CD4-positive, CD25-positive, alpha-beta regulatory T cell (primary cell): ENCODE results near the gene GABBR1. TPM values are rescaled to one million over a fixed set of nuclear protein-coding genes. Genes with fewer than 3 reads are reported as not detected.

ENCODE experiments used
- ATAC-seq, 2 donors: fragments of 150-1000 bp; cut with Tn5 transposase; one replicate each; pipeline ENCODE4 v1.10.0; 2021; ENCODE audit warnings: low read depth in 2 of 2, moderate number of reproducible peaks in 2 of 2, moderate library complexity in 1 of 2
- DNase-seq, 3 donors: peaks; one replicate each; pipeline versions ENCODE4 v3.0.0 to v3.0.0-alpha.2; 2012 to 2022; ENCODE audit warnings: mixed read lengths in 1 of 3
- H3K27ac ChIP-seq: one replicate; pipeline ENCODE4 v1.7.0; 2013; ENCODE audit warnings: mild to moderate bottlenecking, low read length; ENCODE audit not compliant: insufficient read depth, poor library complexity, severe bottlenecking
- H3K27me3 ChIP-seq: one replicate; pipeline ENCODE4 v1.7.0; 2013; ENCODE audit warnings: low read length; ENCODE audit not compliant: control insufficient read depth, insufficient read depth
- H3K36me3 ChIP-seq: one replicate; pipeline ENCODE4 v1.7.0; 2013; ENCODE audit warnings: mild to moderate bottlenecking, low read length, moderate library complexity; ENCODE audit not compliant: control insufficient read depth, insufficient read depth
- H3K4me1 ChIP-seq: 2 replicates; pipeline ENCODE4 v1.7.0; 2013; ENCODE audit warnings: mild to moderate bottlenecking, low read length; ENCODE audit not compliant: insufficient read depth, control insufficient read depth, poor library complexity, severe bottlenecking
- H3K4me3 ChIP-seq: one replicate; pipeline ENCODE4 v1.7.0; 2013; ENCODE audit warnings: low read depth, mild to moderate bottlenecking, low read length, moderate library complexity
- H3K9me3 ChIP-seq, 2 experiments: 1 replicate in 1 of 2; 2 replicates in 1 of 2; pipeline ENCODE4 v1.7.0; 2013; ENCODE audit warnings: low read length in 2 of 2, mild to moderate bottlenecking in 1 of 2, moderate library complexity in 1 of 2; ENCODE audit not compliant: control insufficient read depth in 2 of 2
- H3K27ac Mint-ChIP-seq, 3 donors: one replicate each; pipeline ENCODE4 v1.8.0; 2020 to 2022; ENCODE audit warnings: mild to moderate bottlenecking in 3 of 3, mixed read lengths in 3 of 3, moderate library complexity in 2 of 3
- H3K27me3 Mint-ChIP-seq: one replicate; pipeline ENCODE4 v1.8.0; 2022; ENCODE audit warnings: mild to moderate bottlenecking, mixed read lengths
- H3K36me3 Mint-ChIP-seq: one replicate; pipeline ENCODE4 v1.8.0; 2020; ENCODE audit warnings: mixed read lengths
- H3K4me1 Mint-ChIP-seq, 4 donors: one replicate each; pipeline ENCODE4 v1.8.0; 2020 to 2022; ENCODE audit warnings: mixed read lengths in 4 of 4, mild to moderate bottlenecking in 1 of 4
- H3K4me3 Mint-ChIP-seq, 4 donors: one replicate each; pipeline ENCODE4 v1.8.0; 2020 to 2022; ENCODE audit warnings: mild to moderate bottlenecking in 4 of 4, mixed read lengths in 4 of 4, moderate library complexity in 3 of 4
- H3K9me3 Mint-ChIP-seq, 7 donors: one replicate each; pipeline ENCODE4 v1.8.0; 2020 to 2022; ENCODE audit warnings: mixed read lengths in 7 of 7, mild to moderate bottlenecking in 3 of 7, moderate library complexity in 2 of 7
- polyA plus RNA-seq, 4 donors: library from polyadenylated mRNA; unstranded; fragments of 300-500 nt; fragmentation: Illumina TruSeq; gene quantifications; one replicate each; pipeline ENCODE4 v1.2.3, GENCODE V29; 2021
- total RNA-seq: library from RNA; stranded (reverse); gene quantifications from one replicate; pipeline ENCODE4 v1.2.3, GENCODE V29; 2022

GABBR1 gene
- total and polyA plus RNA-seq, 5 donors from 2014 or later, result 0.60 to 56.3 (median 1.7) TPM

GRCh38 chr6:29633534-29633905 is 537 bp upstream of the GABBR1 start:
- peak overlapping the region; percentile 48 for H3K4me3 ChIP-seq
- no peaks in the 10 kb centered on the region for H3K36me3 Mint-ChIP-seq
- H3K4me1 ChIP-seq, result peaks cover 42% of the 10 kb centered on the region
- peak overlapping the region; percentile 81 to 91 (median 88) for H3K4me3 Mint-ChIP-seq
- no peaks in the 10 kb centered on the region for H3K36me3 ChIP-seq
- H3K27me3 ChIP-seq, result no peaks in the 10 kb centered on the region
- DNase-seq (peak in 1 of 3 donors; percentile 20), ATAC-seq (no peak)
- H3K27ac Mint-ChIP-seq, result peak overlapping the region in 2 of 3 donors; percentile 89 to 95
- peak overlapping the region; percentile 67 for H3K27ac ChIP-seq
- peaks cover 16% of the 10 kb centered on the region for H3K27me3 Mint-ChIP-seq
- H3K4me1 Mint-ChIP-seq, result peaks cover 21 to 55% (median 35%) of the 10 kb centered on the region in 4 donors
- H3K9me3 ChIP-seq, result no peaks in the 10 kb centered on the region
- no peaks in the 10 kb centered on the region for H3K9me3 Mint-ChIP-seq

- Histone ChIP-seq H3K9me3 (no peaks in the 10 kb centered on the region), H3K4me3 (peak overlapping the region; percentile 67), H3K27ac (peak overlapping the region; percentile 67), H3K4me1 (peaks cover 46% of the 10 kb centered on the region), H3K36me3 (no peaks in the 10 kb centered on the region), H3K27me3 (no peaks in the 10 kb centered on the region)
- H3K9me3 Mint-ChIP-seq, result no peaks in the 10 kb centered on the region
- H3K27me3 Mint-ChIP-seq, result peaks cover 16% of the 10 kb centered on the region
- peak; percentile 20 to 59 for ATAC-seq
- H3K27ac Mint-ChIP-seq, result peak overlapping the region; percentile 74 to 92 (median 78)
- H3K4me1 Mint-ChIP-seq, result peaks cover 21 to 58% (median 38%) of the 10 kb centered on the region in 4 donors
- DNase-seq, result peak; percentile 60 to 71 (median 67)
- H3K4me3 Mint-ChIP-seq, result peak overlapping the region; percentile 87 to 97 (median 88)
- no peaks in the 10 kb centered on the region for H3K36me3 Mint-ChIP-seq
These were observed 887 bp downstream of the GABBR1 start for GRCh38 chr6:29631860-29632731.

- peaks cover 16% of the 10 kb centered on the region for H3K27me3 Mint-ChIP-seq
- H3K27ac Mint-ChIP-seq, result peak overlapping the region; percentile 74 to 92 (median 83)
- no peaks in the 10 kb centered on the region for H3K36me3 Mint-ChIP-seq
- no peaks in the 10 kb centered on the region for H3K9me3 ChIP-seq
- ATAC-seq (no peak), DNase-seq (no peak)
- H3K4me3 Mint-ChIP-seq, result peak overlapping the region; percentile 87 to 97 (median 88)
- H3K4me1 Mint-ChIP-seq, result peaks cover 21 to 62% (median 38%) of the 10 kb centered on the region in 4 donors
- H3K27ac ChIP-seq, result no peak overlapping the region
- no peak overlapping the region for H3K4me3 ChIP-seq
- peaks cover 46% of the 10 kb centered on the region for H3K4me1 ChIP-seq
- H3K27me3 ChIP-seq, result no peaks in the 10 kb centered on the region
- no peaks in the 10 kb centered on the region for H3K36me3 ChIP-seq
- H3K9me3 Mint-ChIP-seq, result no peaks in the 10 kb centered on the region
These were observed 1.7 kb downstream of the GABBR1 start for GRCh38 chr6:29631209-29631810.

- DNase-seq (no peak), ATAC-seq (no peak)
- Histone ChIP-seq H3K9me3 (no peaks in the 10 kb centered on the region), H3K4me3 (no peak overlapping the region), H3K36me3 (no peaks in the 10 kb centered on the region), H3K27me3 (no peaks in the 10 kb centered on the region), H3K27ac (no peak overlapping the region), H3K4me1 (peaks cover 46% of the 10 kb centered on the region)
- H3K36me3 Mint-ChIP-seq, result no peaks in the 10 kb centered on the region
- peak overlapping the region; percentile 71 to 97 (median 88) for H3K4me3 Mint-ChIP-seq
- peak overlapping the region in 1 of 3 donors; percentile 75 for H3K27ac Mint-ChIP-seq
- H3K9me3 Mint-ChIP-seq, result no peaks in the 10 kb centered on the region
- H3K4me1 Mint-ChIP-seq, result peaks cover 21 to 63% (median 38%) of the 10 kb centered on the region in 4 donors
- H3K27me3 Mint-ChIP-seq, result peaks cover 16% of the 10 kb centered on the region
These were observed 2.7 kb downstream of the GABBR1 start for GRCh38 chr6:29630315-29630714.

GRCh38 chr6:29629571-29629970 is 3.4 kb downstream of the GABBR1 start:
- H3K27me3 Mint-ChIP-seq, result peaks cover 16% of the 10 kb centered on the region
- H3K4me1 ChIP-seq, result peaks cover 46% of the 10 kb centered on the region
- peak overlapping the region; percentile 80 to 94 (median 90) for H3K4me3 Mint-ChIP-seq
- H3K4me3 ChIP-seq, result no peak overlapping the region
- H3K27me3 ChIP-seq, result no peaks in the 10 kb centered on the region
- H3K27ac ChIP-seq, result no peak overlapping the region
- H3K9me3 ChIP-seq, result no peaks in the 10 kb centered on the region
- H3K9me3 Mint-ChIP-seq, result no peaks in the 10 kb centered on the region
- DNase-seq (no peak), ATAC-seq (no peak)
- no peak overlapping the region for H3K27ac Mint-ChIP-seq
- no peaks in the 10 kb centered on the region for H3K36me3 ChIP-seq
- H3K4me1 Mint-ChIP-seq, result peaks cover 21 to 62% (median 38%) of the 10 kb centered on the region in 4 donors
- H3K36me3 Mint-ChIP-seq, result no peaks in the 10 kb centered on the region

GRCh38 chr6:29628419-29629281 is 4.3 kb downstream of the GABBR1 start:
- Histone ChIP-seq H3K27me3 (no peaks in the 10 kb centered on the region), H3K27ac (peak overlapping the region; percentile 45), H3K4me3 (peak overlapping the region; percentile 72), H3K4me1 (peaks cover 43% of the 10 kb centered on the region), H3K9me3 (no peaks in the 10 kb centered on the region), H3K36me3 (no peaks in the 10 kb centered on the region)
- Mint-ChIP-seq H3K27ac (peak overlapping the region; percentile 21 to 91 (median 67)), H3K27me3 (peaks cover 16% of the 10 kb centered on the region), H3K36me3 (no peaks in the 10 kb centered on the region), H3K4me1 (peaks cover 20 to 53% (median 35%) of the 10 kb centered on the region in 4 donors), H3K4me3 (peak overlapping the region; percentile 80 to 95 (median 92)), H3K9me3 (no peaks in the 10 kb centered on the region)
- ATAC-seq (peak; percentile 40 to 61), DNase-seq (peak; percentile 24 to 44 (median 38))

- Mint-ChIP-seq H3K36me3 (no peaks in the 10 kb centered on the region), H3K27ac (peak overlapping the region; percentile 21 to 91 (median 67)), H3K4me1 (peaks cover 17 to 48% (median 30%) of the 10 kb centered on the region in 4 donors), H3K27me3 (peaks cover 16% of the 10 kb centered on the region), H3K9me3 (no peaks in the 10 kb centered on the region), H3K4me3 (peak overlapping the region; percentile 80 to 95 (median 92))
- Histone ChIP-seq H3K4me3 (peak overlapping the region; percentile 72), H3K27ac (peak overlapping the region; percentile 53), H3K27me3 (no peaks in the 10 kb centered on the region), H3K4me1 (peaks cover 36% of the 10 kb centered on the region), H3K9me3 (no peaks in the 10 kb centered on the region), H3K36me3 (no peaks in the 10 kb centered on the region)
- no peak for ATAC-seq
- DNase-seq, result peak; percentile 24 to 71 (median 37)
These were observed 5.1 kb downstream of the GABBR1 start for GRCh38 chr6:29627755-29628418.
